ENCODE measurements around the gene GARIN5A.

The GARIN5A gene

GRCh38 chr19:50432221-50433028 lies 44.2 kb downstream of the GARIN5A start, which contains the start of gene MYBPC2:
Gene MYBPC2 (plus strand): TSS chr19:50432892. CDS start chr19:50432954, 62 bp downstream.
- DNase-seq, result no peak

DNA sequence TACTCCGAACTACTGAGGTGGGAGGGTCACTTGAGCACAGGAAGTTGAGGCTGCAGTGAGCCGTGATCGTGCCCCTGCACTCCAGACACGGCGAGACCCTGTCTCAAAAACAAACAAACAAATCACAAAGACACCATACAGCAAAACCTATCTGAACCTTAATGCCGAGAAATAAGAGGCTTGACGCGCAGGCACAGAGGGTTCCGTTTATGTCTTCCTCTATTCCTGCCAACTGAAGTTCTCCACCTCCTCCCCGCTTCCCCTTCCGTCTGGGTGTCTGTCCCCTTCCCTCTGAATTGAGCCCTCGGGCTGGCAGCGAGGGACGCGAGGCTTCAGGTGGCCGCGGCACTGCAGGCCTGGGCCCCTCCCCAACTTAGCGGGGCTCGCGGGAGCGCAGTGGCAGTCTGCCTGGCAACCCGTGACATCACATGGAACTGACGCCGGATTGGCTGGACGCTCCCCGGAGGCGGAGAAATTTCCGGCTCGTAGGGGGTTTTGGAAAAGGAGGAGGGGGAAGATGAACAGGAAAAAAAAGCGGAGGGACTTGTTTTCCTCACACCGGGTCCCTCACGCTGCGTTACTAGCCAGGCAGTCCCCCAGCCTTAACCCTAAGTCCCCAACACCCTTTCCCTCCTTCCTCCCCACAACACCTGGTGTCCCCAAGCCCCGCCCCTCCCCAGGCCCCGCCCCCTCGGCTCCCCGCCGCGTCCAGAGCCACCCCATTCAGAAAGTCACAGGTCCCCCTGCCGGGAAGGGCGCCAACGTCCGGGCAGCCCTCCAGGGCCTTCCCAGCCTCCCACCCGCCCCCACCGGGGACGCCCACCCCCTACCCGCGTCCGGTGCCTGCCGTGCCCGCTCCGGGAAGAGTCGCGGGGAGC lies 45.1 kb downstream of the GARIN5A start:
- DNase-seq, result peak; percentile 62 to 71

- no peak for DNase-seq
Measured at GRCh38 chr19:50430888-50431342, 45.7 kb downstream of the GARIN5A start.

GRCh38 chr19:50428772-50429463 lies 47.7 kb downstream of the GARIN5A start:
- no peak for DNase-seq

- DNase-seq, result no peak
Measured at GRCh38 chr19:50427997-50428425, 48.6 kb downstream of the GARIN5A start.

- no peak for DNase-seq
Measured at GRCh38 chr19:50427318-50427925, 49.2 kb downstream of the GARIN5A start.

DNA sequence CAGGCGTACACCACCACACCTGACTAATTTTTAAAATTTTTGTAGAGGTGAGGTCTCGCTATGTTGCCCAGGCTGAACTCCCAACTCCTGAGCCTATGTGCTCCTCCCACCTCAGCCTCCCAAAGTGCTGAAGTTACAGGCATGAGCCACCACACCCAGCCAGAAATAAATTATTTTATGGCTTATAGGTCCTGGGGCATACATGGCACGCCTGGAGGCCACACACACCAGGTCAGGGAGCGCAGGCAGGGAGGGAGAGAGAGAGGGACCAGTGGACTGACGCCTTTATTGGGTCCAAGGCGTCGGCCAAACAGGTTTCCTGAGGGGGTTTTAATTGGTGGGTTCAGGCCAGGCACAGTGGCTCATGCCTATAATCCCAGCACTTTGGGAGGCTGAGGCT lies 51.1 kb downstream of the GARIN5A start:
- no peak for DNase-seq

DNA sequence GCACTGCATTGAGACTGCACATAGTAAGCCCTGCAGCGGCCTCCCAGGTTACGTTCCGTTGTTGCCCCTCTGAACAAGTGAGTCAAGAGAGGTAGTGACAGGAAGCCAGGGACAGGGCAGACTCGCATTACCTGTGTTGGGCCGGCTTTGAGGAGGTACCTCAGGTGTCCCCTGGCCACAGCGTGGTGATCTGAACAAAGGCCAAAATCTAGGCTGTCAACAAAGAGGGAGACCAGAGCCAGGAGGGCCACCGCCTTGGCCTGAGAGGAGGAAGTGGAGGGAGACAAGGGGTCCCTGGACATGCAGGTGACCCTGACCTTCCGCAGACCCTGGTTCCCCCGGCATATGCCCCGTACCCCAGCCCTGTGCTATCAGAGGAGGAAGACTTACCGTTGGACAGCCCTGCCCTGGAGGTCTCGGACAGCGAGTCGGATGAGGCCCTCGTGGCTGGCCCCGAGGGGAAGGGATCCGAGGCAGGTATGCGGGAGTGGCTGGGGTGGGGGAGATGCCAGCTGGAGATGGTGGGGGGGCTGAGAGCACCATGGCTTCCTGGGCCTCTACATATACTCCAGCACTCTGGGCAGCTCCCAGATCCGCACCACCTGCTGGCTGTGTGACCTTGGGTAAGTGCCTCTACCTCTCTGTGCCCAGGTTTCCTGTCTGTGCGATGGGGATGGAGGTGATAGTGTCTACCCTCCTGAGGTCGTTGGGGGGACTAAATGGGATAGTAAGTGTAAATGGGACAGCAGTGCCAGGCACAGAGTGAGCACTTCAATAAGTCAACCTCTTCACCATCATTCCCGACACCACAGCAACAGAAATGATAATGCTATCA lies 53.2 kb downstream of the GARIN5A start:
- DNase-seq, result no peak

DNA sequence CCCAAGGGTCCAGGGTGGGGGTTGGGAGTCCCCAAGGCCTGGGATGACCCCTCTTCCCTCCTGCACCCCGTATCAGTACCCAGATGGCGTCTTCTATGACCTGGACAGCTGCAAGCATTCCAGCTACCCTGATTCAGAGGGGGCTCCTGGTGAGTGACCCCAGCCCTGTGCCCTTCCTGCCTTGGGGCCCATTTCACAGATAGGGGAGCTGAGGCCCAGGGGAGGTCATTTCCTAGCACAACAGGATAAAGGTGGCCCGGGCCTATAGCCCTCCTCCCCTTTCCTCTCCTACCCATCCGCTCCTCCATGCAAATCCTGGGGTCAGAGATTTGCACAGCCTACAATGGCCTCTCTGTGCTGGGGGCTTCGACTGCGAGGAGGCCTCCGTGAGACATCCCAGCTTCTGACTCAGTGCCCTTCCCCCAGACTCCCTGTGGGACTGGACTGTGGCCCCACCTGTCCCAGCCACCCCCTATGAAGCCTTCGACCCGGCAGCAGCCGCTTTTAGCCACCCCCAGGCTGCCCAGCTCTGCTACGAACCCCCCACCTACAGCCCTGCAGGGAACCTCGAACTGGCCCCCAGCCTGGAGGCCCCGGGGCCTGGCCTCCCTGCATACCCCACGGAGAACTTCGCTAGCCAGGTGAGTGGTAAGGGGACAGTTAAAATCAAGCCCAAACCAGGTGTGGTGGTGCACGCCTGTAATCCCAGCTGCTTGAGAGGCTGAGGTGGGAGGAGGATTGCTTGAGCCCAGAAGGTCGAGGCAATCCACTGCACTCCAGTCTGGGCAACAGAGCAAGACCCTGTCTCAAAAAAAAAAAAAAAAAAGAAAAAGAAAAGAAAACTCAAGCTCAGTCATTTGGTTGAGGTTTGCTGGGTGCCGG lies 54.0 kb downstream of the GARIN5A start:
- no peak for DNase-seq

DNA sequence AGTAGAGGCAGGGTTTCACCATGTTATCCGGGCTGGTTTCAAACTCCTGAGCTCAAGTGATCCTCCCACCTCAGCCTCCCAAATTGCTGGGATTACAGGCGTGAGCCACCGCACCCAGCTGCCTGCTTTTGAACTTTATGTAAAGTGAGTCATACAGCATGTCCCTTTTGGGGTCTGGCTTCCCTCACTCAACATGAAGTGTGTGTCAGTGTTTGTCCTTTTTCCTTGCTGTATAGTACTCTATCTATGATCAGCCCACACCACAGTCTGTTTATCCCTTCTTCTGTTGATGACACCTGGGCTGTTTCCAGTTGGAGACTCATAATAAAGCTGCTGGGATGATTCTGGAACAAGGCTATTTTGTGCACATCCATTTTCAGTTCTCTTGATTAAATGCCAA lies 55.8 kb downstream of the GARIN5A start:
- no peak for DNase-seq

GRCh38 chr19:50420127-50420526 lies 56.5 kb downstream of the GARIN5A start:
- DNase-seq, result no peak

GRCh38 chr19:50419580-50420035 lies 57.0 kb downstream of the GARIN5A start:
- DNase-seq, result no peak

GRCh38 chr19:50419022-50419579 lies 57.5 kb downstream of the GARIN5A start:
- no peak for DNase-seq

DNA sequence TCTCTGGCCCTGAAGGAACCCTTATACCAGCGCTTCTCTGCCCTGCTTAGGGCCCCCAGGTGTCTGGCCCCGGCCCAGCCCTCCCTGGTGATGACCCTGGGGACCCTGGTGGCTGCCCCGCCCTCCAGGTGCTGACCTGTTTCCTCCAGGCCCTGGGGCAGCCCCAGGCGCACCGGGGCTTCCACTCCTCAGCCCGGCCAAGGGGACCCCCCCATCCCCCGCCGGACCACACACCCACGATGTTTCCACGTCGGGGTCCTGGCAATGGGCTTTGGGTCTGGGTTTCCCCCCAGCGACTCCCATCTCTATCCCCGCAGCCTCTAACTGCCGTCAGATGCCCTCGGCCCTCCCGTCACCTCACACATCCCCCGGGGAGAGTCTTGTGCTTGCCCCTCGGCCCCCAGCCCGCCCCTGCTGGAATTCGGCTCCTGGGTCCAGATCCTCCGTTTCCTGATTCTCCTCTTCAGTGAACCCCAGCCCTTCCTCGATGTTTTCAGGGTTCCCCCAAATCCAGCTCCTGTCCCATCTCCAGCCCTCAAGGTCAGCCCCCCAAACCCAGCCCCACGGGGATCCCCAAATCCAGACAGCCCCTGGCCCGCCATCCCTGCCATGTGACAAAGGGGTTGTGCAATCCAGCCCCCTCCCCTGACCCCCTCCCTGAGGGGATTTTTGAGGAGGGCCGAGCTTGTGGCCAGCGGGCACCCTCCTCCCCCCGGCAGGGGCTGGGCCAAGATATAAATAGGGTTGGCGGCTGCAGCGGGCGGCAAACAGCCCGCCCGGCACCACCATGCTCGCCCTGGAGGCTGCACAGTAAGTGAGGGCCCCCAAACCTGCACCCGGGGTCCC lies 58.2 kb downstream of the GARIN5A start, which contains the start of gene SPIB:
Gene SPIB, plus strand, starts transcription at position 763 of the 846 bp plus-strand sequence. Its CDS starts 25 bp downstream, at position 788.
- DNase-seq, result no peak

GRCh38 chr19:50417111-50418081 lies 59.3 kb downstream of the GARIN5A start:
- DNase-seq, result no peak
